Measurements from ENCODE around the gene SLC6A12.

The SLC6A12 gene

GRCh38 chr12:178829-179109 lies 35.2 kb downstream of the SLC6A12 start:
- no peaks in the 10 kb centered on the region for H3K9me3 Mint-ChIP-seq
- no peaks in the 10 kb centered on the region for H3K36me3 Mint-ChIP-seq (ENCODE audit: low read depth)
- H3K27me3 Mint-ChIP-seq, result peaks cover 20% of the 10 kb centered on the region
- intact Hi-C loops (cut with micrococcal nuclease), result no loop called here
- no peak overlapping the region for H3K27ac Mint-ChIP-seq
- H3K4me1 Mint-ChIP-seq (ENCODE audit: low read depth), result peaks cover 24% of the 10 kb centered on the region
- H3K4me3 Mint-ChIP-seq, result no peak overlapping the region

- H3K27me3 Mint-ChIP-seq, result peaks cover 17% of the 10 kb centered on the region
- H3K9me3 Mint-ChIP-seq, result no peaks in the 10 kb centered on the region
- H3K27ac Mint-ChIP-seq, result no peak overlapping the region
- H3K4me1 Mint-ChIP-seq (ENCODE audit: low read depth), result peaks cover 24% of the 10 kb centered on the region
- intact Hi-C loops (cut with micrococcal nuclease), result no loop called here
- H3K4me3 Mint-ChIP-seq, result no peak overlapping the region
- H3K36me3 Mint-ChIP-seq (ENCODE audit: low read depth), result no peaks in the 10 kb centered on the region
Measured at GRCh38 chr12:177980-178828, 35.8 kb downstream of the SLC6A12 start.

DNA sequence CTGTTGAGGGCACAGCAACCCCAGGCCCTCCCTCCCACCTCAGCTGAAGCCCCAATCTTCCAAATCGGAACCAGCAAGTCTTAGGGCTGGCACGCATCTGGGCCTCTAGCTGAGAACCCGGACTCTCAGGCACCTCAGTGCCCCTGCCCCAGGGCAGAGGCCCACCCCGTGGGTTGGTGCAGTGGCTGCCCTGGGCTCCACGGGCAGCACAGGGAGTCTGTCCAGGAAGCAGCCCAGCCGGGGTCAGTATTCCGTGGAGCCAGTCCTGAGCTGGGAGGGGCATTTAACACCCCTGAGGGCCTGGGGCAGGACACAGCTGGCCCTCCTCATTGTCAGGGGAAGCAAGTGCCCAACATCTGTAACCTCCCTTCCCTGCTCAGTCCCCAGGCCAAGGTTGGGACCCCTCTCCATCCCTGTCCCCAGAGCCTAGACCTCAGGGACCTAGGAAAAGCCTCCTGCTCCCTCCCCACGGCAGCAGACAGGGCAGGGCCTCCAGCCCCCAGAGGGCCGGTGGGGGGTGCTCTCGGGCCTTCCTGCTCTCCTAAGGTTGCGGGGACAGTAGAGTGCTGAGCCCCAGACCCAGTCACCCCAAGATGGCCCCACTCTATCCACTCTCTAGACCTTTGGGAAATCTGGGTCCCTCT lies 36.5 kb downstream of the SLC6A12 start:
- no peaks in the 10 kb centered on the region for H3K9me3 Mint-ChIP-seq
- no peak overlapping the region for H3K4me3 Mint-ChIP-seq
- no peaks in the 10 kb centered on the region for H3K36me3 Mint-ChIP-seq (ENCODE audit: low read depth)
- no peak overlapping the region for H3K27ac Mint-ChIP-seq
- intact Hi-C loops (cut with micrococcal nuclease), result no loop called here
- peaks cover 24% of the 10 kb centered on the region for H3K27me3 Mint-ChIP-seq
- peaks cover 31% of the 10 kb centered on the region for H3K4me1 Mint-ChIP-seq (ENCODE audit: low read depth)

GRCh38 chr12:176321-177181 lies 37.4 kb downstream of the SLC6A12 start:
- peaks cover 40% of the 10 kb centered on the region for H3K4me1 Mint-ChIP-seq (ENCODE audit: low read depth)
- H3K4me3 Mint-ChIP-seq, result no peak overlapping the region
- no peak overlapping the region for H3K27ac Mint-ChIP-seq
- intact Hi-C loops (cut with micrococcal nuclease), result no loop called here
- peaks cover 28% of the 10 kb centered on the region for H3K27me3 Mint-ChIP-seq
- no peaks in the 10 kb centered on the region for H3K9me3 Mint-ChIP-seq
- no peaks in the 10 kb centered on the region for H3K36me3 Mint-ChIP-seq (ENCODE audit: low read depth)

DNA sequence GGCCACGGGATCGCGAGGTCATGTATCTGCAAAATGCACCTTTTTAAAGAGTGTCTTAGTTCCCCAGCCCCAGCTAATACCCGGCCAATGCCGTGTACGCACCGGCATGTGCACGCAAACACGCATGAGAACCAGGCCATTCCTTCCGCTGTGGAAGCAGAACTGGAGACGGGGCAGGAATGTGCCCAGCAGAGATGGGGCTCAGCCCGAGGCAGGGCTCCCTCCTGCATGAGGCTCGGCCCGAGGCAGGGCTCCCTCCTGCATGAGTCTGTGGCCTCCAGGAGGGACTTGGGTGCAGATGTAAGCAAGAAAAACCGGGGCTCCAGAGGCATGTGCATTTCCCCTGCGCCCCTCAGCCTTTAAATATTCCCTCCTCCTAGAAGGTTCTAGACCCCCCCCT lies 38.2 kb downstream of the SLC6A12 start:
- intact Hi-C loops (cut with micrococcal nuclease), result no loop called here
- no peaks in the 10 kb centered on the region for H3K36me3 Mint-ChIP-seq (ENCODE audit: low read depth)
- H3K4me1 Mint-ChIP-seq (ENCODE audit: low read depth), result peaks cover 42% of the 10 kb centered on the region
- peaks cover 33% of the 10 kb centered on the region for H3K27me3 Mint-ChIP-seq
- no peaks in the 10 kb centered on the region for H3K9me3 Mint-ChIP-seq
- H3K4me3 Mint-ChIP-seq, result no peak overlapping the region
- no peak overlapping the region for H3K27ac Mint-ChIP-seq

GRCh38 chr12:175250-175649 lies 38.7 kb downstream of the SLC6A12 start:
- Mint-ChIP-seq H3K36me3 (ENCODE audit: low read depth) (no peaks in the 10 kb centered on the region), H3K27ac (no peak overlapping the region), H3K27me3 (peaks cover 35% of the 10 kb centered on the region), H3K4me1 (ENCODE audit: low read depth) (peaks cover 37% of the 10 kb centered on the region), H3K9me3 (no peaks in the 10 kb centered on the region), H3K4me3 (no peak overlapping the region)
- intact Hi-C loops (cut with micrococcal nuclease), result no loop called here

DNA sequence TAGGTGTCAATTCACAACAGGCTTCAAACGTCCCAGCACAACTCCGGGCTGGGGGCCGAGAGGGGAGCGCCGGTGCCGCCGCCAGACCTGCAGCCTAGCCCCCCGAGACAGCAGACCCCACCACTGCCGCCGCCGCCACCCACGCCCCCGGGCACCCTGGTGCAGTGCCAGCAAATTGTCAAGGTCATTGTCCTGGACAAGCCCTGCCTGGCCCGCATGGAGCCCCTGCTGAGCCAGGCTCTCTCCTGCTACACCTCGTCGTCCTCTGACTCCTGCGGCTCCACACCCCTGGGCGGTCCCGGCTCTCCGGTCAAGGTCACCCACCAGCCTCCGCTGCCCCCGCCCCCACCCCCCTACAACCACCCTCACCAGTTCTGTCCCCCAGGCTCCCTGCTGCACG lies 39.4 kb downstream of the SLC6A12 start:
- Mint-ChIP-seq H3K4me1 (ENCODE audit: low read depth) (peaks cover 34% of the 10 kb centered on the region), H3K9me3 (no peaks in the 10 kb centered on the region), H3K36me3 (ENCODE audit: low read depth) (no peaks in the 10 kb centered on the region), H3K4me3 (no peak overlapping the region), H3K27me3 (peaks cover 42% of the 10 kb centered on the region), H3K27ac (no peak overlapping the region)
- intact Hi-C loops (cut with micrococcal nuclease), result no loop called here

DNA sequence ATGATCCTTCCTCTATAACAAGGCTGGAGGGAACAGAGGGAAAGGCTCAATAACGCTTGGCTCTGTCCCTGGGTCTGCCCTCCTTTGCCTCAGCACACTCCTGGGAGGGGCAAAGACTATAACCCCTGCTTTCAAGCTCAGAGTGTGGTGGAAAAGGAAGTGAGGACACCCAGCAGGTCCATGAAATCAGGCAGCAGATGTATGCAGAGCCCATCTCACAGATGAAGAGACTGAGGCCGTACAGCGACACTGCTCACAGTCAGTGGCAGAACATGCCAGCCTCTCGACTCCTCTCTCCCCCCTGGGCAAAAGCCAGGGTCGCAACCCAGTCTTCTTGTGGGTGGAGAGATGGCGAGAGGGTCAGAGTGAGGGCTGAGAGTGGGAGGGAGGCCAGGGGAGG lies 39.8 kb downstream of the SLC6A12 start:
- Mint-ChIP-seq H3K4me3 (no peak overlapping the region), H3K9me3 (no peaks in the 10 kb centered on the region), H3K27ac (no peak overlapping the region), H3K4me1 (ENCODE audit: low read depth) (peaks cover 37% of the 10 kb centered on the region), H3K27me3 (peaks cover 46% of the 10 kb centered on the region), H3K36me3 (ENCODE audit: low read depth) (no peaks in the 10 kb centered on the region)
- intact Hi-C loops (cut with micrococcal nuclease), result no loop called here

DNA sequence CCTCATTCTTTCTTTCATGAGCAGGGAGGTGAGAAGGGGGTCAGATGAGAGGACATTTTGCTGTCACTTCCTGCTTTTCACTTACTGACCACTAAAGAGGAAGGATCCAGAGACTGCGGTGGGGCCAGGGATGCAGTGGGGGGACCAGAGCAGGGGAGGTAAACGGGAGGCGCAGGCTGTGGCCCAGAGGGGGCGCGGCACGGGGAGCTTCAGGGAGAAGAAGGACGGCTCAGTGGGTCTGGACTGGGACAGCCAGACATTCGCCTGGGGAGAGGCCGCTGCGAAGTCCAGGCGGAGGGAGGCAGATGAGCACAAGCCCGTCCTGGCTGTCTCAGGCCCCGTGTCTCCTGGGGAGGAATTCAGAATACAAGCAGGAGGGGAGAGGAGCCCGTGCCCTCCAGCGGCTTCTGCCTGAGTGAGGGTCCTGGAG lies 41.2 kb downstream of the SLC6A12 start:
- Mint-ChIP-seq H3K4me3 (no peak overlapping the region), H3K27ac (peak overlapping the region; percentile 5), H3K9me3 (no peaks in the 10 kb centered on the region), H3K36me3 (ENCODE audit: low read depth) (no peaks in the 10 kb centered on the region), H3K27me3 (peaks cover 42% of the 10 kb centered on the region), H3K4me1 (ENCODE audit: low read depth) (peaks cover 43% of the 10 kb centered on the region)
- intact Hi-C loops (cut with micrococcal nuclease), result no loop called here

GRCh38 chr12:171743-172676 lies 41.9 kb downstream of the SLC6A12 start:
- intact Hi-C loops (cut with micrococcal nuclease), result no loop called here
- H3K27me3 Mint-ChIP-seq, result peaks cover 41% of the 10 kb centered on the region
- H3K4me3 Mint-ChIP-seq, result no peak overlapping the region
- H3K9me3 Mint-ChIP-seq, result no peaks in the 10 kb centered on the region
- peaks cover 44% of the 10 kb centered on the region for H3K4me1 Mint-ChIP-seq (ENCODE audit: low read depth)
- peak overlapping the region; percentile 5 for H3K27ac Mint-ChIP-seq
- H3K36me3 Mint-ChIP-seq (ENCODE audit: low read depth), result no peaks in the 10 kb centered on the region

DNA sequence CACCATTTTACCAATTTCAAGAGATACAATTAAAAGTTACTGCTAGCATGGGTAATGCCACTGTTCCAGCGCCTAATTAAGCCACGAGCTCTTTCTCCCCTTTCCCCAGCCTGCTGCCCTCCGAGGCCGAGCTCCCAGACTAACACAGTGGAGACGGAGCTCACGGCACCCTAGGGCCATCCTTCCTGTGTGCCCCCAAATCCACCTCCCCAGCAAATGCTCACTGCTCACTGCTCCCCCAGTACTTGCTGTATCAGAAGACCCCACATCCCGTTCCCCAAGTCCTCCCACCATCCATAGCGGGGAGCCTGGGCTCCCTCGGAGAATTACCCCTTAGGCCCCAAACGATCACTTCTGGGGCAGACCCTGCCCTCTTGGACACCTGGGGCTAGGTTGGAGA lies 42.7 kb downstream of the SLC6A12 start:
- peaks cover 41% of the 10 kb centered on the region for H3K27me3 Mint-ChIP-seq
- no peak overlapping the region for H3K27ac Mint-ChIP-seq
- no peaks in the 10 kb centered on the region for H3K36me3 Mint-ChIP-seq (ENCODE audit: low read depth)
- no peak overlapping the region for H3K4me3 Mint-ChIP-seq
- intact Hi-C loops (cut with micrococcal nuclease), result no loop called here
- H3K4me1 Mint-ChIP-seq (ENCODE audit: low read depth), result peaks cover 37% of the 10 kb centered on the region
- no peaks in the 10 kb centered on the region for H3K9me3 Mint-ChIP-seq

GRCh38 chr12:170371-171225 lies 43.4 kb downstream of the SLC6A12 start:
- Mint-ChIP-seq H3K27me3 (peaks cover 41% of the 10 kb centered on the region), H3K9me3 (no peaks in the 10 kb centered on the region), H3K36me3 (ENCODE audit: low read depth) (no peaks in the 10 kb centered on the region), H3K27ac (no peak overlapping the region), H3K4me3 (no peak overlapping the region), H3K4me1 (ENCODE audit: low read depth) (peaks cover 37% of the 10 kb centered on the region)
- intact Hi-C loops (cut with micrococcal nuclease), result no loop called here

Data from dendritic cell treated with granulocyte-macrophage colony-stimulating factor and Interleukin-4, amounts not matched to agents 40 ng/mL and 50 ng/mL, for 4 days (primary cell).